HepG2 (cell line): ENCODE data around the gene ANKRD40CL. TPM values are rescaled to one million over a fixed set of nuclear protein-coding genes. Genes with fewer than 3 reads are reported as not detected.

Experiments
- CBX5 ChIP-seq: sonication (generic); formaldehyde crosslinking; IDR thresholded peaks from 2 replicates; pipeline ENCODE4 v1.4.0; 2020; ENCODE audit warnings: missing genetic modification reagents, borderline replicate concordance
- GLI4 ChIP-seq: sonication (generic); formaldehyde crosslinking; IDR thresholded peaks from 2 replicates; pipeline ENCODE4 v1.5.1; 2020; ENCODE audit warnings: missing genetic modification reagents, mild to moderate bottlenecking, moderate library complexity, borderline replicate concordance
- KLF16 ChIP-seq, 2 experiments: sonication (generic) in 1 of 2; formaldehyde crosslinking in 1 of 2; IDR thresholded peaks; 2 replicates each; pipeline versions ENCODE4 v1.6.1 to v1.8.0; 2016 to 2023; ENCODE audit warnings: missing genetic modification reagents in 2 of 2, missing compliant biosample characterization in 1 of 2
- NCOR1 ChIP-seq: fragments of 200-600 bp; sonication (generic); IDR thresholded peaks from 2 replicates; pipeline ENCODE4 v1.7.0; 2017; ENCODE audit warnings: antibody characterized with exemption, low read length, borderline replicate concordance
- PAWR ChIP-seq: sonication (generic); formaldehyde crosslinking; IDR thresholded peaks from 2 replicates; pipeline ENCODE4 v1.4.0; 2020; ENCODE audit warnings: missing genetic modification reagents, mild to moderate bottlenecking, borderline replicate concordance
- PCBP2 ChIP-seq: fragments of 200-400 bp; formaldehyde crosslinking; optimal IDR thresholded peaks from 2 replicates; pipeline ENCODE3; 2018; ENCODE audit warnings: low read length, low read depth; ENCODE audit not compliant: poor library complexity, severe bottlenecking
- PRPF4 ChIP-seq: fragments of 200-400 bp; formaldehyde crosslinking; IDR thresholded peaks from 2 replicates; pipeline ENCODE4 v1.6.1; 2016; ENCODE audit warnings: low read length, low read depth; ENCODE audit not compliant: poor library complexity, severe bottlenecking
- TGIF2 ChIP-seq: IDR thresholded peaks from 2 replicates; pipeline ENCODE4 v1.6.1; 2016; ENCODE audit warnings: control low read depth, missing compliant biosample characterization
- ZNF143 ChIP-seq: sonication (generic); formaldehyde crosslinking; IDR thresholded peaks from 2 replicates; pipeline ENCODE4 v1.4.0; 2020; ENCODE audit warnings: missing genetic modification reagents
- ZNF264 ChIP-seq: sonication (generic); formaldehyde crosslinking; IDR thresholded peaks from 2 replicates; pipeline ENCODE4 v1.4.0; 2020; ENCODE audit warnings: missing genetic modification reagents
- ZNF367 ChIP-seq: sonication (generic); formaldehyde crosslinking; IDR thresholded peaks from 2 replicates; pipeline ENCODE4 v1.4.0; 2020; ENCODE audit warnings: missing genetic modification reagents, borderline replicate concordance
- ZNF609 ChIP-seq: sonication (generic); formaldehyde crosslinking; IDR thresholded peaks from 2 replicates; pipeline ENCODE4 v1.4.0; 2020; ENCODE audit warnings: mild to moderate bottlenecking, missing genetic modification reagents, borderline replicate concordance
- ZNF670 ChIP-seq: sonication (generic); formaldehyde crosslinking; IDR thresholded peaks from 2 replicates; pipeline ENCODE4 v1.8.0; 2022; ENCODE audit warnings: mild to moderate bottlenecking, missing genetic modification reagents, borderline replicate concordance
- ZNF780A ChIP-seq: sonication (generic); formaldehyde crosslinking; IDR thresholded peaks from 2 replicates; pipeline ENCODE4 v1.8.0; 2022; ENCODE audit warnings: mild to moderate bottlenecking, missing genetic modification reagents, moderate library complexity
- ZNF841 ChIP-seq: sonication (generic); formaldehyde crosslinking; IDR thresholded peaks from 2 replicates; pipeline ENCODE4 v1.8.1; 2023; ENCODE audit warnings: missing genetic modification reagents, borderline replicate concordance
- polyA plus RNA-seq, 8 experiments: library from polyadenylated mRNA; depleted of rRNA in 3 of 8; stranded (reverse) in 7 of 8; unstranded in 1 of 8; fragments of >200 nt; fragmentation: Illumina TruSeq in 4 of 8; extraction: Trizol in 4 of 8; gene quantifications; 2 replicates each; pipeline versions ENCODE4 v1.2.1 to v1.2.3, GENCODE V29; 2011 to 2016; ENCODE audit warnings: low read depth in 4 of 8, missing spikeins in 1 of 8, mixed read lengths in 1 of 8; ENCODE audit not compliant: insufficient read depth in 1 of 8
- total RNA-seq, 5 experiments: library from RNA; depleted of rRNA; stranded (reverse); fragments of >200 nt; fragmentation: Illumina TruSeq; extraction: Trizol; gene quantifications; 2 replicates each; pipeline ENCODE4 v1.2.3, GENCODE V29; 2016; ENCODE audit warnings: low read depth in 1 of 5
- TF ChIP-seq, protein P1 (sequence below): sonication (generic); formaldehyde crosslinking; IDR thresholded peaks from 2 replicates; pipeline ENCODE4 v1.5.0; 2020; ENCODE audit warnings: missing genetic modification reagents
- TF ChIP-seq, protein P2 (sequence below): sonication (generic); formaldehyde crosslinking; IDR thresholded peaks from 2 replicates; pipeline ENCODE4 v1.9.0; 2022; ENCODE audit warnings: missing genetic modification reagents, mild to moderate bottlenecking, borderline replicate concordance
- TF ChIP-seq, protein P3 (sequence below): sonication (generic); IDR thresholded peaks from 2 replicates; pipeline ENCODE4 v1.6.1; 2016; ENCODE audit warnings: low read depth, borderline replicate concordance
- TF ChIP-seq, protein P4 (sequence below): sonication (generic); formaldehyde crosslinking; IDR thresholded peaks from 2 replicates; pipeline ENCODE4 v1.4.0; 2020; ENCODE audit warnings: missing genetic modification reagents

Gene ANKRD40CL
- total and polyA plus RNA-seq, 2 of the 13 experiments (the other 11 are each of a cell fraction or from before 2014, with no cell fraction given) = 0.03 to 0.11 TPM

GRCh38 chr17:50719144-50719923, 48.0 kb downstream of the ANKRD40CL start, which contains the start of gene LUC7L3 (continued):
- TF ChIP-seq, protein P1, sequence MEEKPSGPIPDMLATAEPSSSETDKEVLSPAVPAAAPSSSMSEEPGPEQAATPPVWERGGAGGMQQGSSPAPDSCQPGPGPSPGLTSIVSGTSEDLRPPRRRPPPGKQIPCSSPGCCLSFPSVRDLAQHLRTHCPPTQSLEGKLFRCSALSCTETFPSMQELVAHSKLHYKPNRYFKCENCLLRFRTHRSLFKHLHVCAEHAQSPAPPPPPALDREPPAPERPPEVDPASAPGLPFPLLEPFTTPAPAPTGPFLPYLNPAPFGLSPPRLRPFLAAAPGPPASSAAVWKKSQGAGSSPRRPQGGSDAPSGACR (CRISPR knock-in tag) = peak; percentile 72
- TF ChIP-seq, protein P2, sequence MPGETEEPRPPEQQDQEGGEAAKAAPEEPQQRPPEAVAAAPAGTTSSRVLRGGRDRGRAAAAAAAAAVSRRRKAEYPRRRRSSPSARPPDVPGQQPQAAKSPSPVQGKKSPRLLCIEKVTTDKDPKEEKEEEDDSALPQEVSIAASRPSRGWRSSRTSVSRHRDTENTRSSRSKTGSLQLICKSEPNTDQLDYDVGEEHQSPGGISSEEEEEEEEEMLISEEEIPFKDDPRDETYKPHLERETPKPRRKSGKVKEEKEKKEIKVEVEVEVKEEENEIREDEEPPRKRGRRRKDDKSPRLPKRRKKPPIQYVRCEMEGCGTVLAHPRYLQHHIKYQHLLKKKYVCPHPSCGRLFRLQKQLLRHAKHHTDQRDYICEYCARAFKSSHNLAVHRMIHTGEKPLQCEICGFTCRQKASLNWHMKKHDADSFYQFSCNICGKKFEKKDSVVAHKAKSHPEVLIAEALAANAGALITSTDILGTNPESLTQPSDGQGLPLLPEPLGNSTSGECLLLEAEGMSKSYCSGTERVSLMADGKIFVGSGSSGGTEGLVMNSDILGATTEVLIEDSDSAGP (CRISPR knock-in tag) = peak; percentile 94
- no peak for TF ChIP-seq ZNF670 (CRISPR knock-in tag)
- peak; percentile 99; the same call in 1 of the 2 replicates for TF ChIP-seq GLI4
- peak; percentile 72 for TF ChIP-seq ZNF841
- TF ChIP-seq ZNF780A (CRISPR knock-in tag) = peak; percentile 70; the same call in 1 of the 2 replicates
- peak; percentile 49; the same call in 1 of the 2 replicates for TF ChIP-seq ZNF609 (CRISPR knock-in tag)
- peak; percentile 95 for TF ChIP-seq ZNF143 (CRISPR knock-in tag)
- TF ChIP-seq, protein P3, sequence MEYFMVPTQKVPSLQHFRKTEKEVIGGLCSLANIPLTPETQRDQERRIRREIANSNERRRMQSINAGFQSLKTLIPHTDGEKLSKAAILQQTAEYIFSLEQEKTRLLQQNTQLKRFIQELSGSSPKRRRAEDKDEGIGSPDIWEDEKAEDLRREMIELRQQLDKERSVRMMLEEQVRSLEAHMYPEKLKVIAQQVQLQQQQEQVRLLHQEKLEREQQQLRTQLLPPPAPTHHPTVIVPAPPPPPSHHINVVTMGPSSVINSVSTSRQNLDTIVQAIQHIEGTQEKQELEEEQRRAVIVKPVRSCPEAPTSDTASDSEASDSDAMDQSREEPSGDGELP = peak; percentile 56; the same call in 1 of the 2 replicates
- peak; percentile 78; the same call in 1 of the 2 replicates for TF ChIP-seq ZNF367
- TF ChIP-seq KLF16 (CRISPR knock-in tag; IDR thresholded peaks at IDR 0.05) = peak in 1 of 2 experiments; percentile 99; a peak in 2 of 4 replicates
- no peak for TF ChIP-seq CBX5 (CRISPR knock-in tag)
- TF ChIP-seq PRPF4 = peak; percentile 60
- no peak for TF ChIP-seq PAWR (CRISPR knock-in tag)
- TF ChIP-seq, protein P4, sequence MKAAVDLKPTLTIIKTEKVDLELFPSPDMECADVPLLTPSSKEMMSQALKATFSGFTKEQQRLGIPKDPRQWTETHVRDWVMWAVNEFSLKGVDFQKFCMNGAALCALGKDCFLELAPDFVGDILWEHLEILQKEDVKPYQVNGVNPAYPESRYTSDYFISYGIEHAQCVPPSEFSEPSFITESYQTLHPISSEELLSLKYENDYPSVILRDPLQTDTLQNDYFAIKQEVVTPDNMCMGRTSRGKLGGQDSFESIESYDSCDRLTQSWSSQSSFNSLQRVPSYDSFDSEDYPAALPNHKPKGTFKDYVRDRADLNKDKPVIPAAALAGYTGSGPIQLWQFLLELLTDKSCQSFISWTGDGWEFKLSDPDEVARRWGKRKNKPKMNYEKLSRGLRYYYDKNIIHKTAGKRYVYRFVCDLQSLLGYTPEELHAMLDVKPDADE (CRISPR knock-in tag) = no peak
- peak; percentile 54; the same call in 1 of the 2 replicates for TF ChIP-seq NCOR1
- TF ChIP-seq TGIF2 (CRISPR knock-in tag) = peak; percentile 46
- TF ChIP-seq PCBP2 = no peak
- TF ChIP-seq ZNF264 (CRISPR knock-in tag) = peak; percentile 43; the same call in 1 of the 2 replicates
